Stimulated activated CD4-positive, alpha-beta T cell treated with anti-CD3 and anti-CD28 coated beads, Interleukin-2, amount 100 ng/mL, for 24 hours (primary cell): ENCODE results near the gene HRH4.

Experiments
- DNase-seq, 2 donors: peaks; one replicate each; pipeline ENCODE4 v3.0.0-alpha.2; 2020

The HRH4 gene

GRCh38 chr18:24470022-24470618, 9.7 kb downstream of the HRH4 start:
- DNase-seq = no peak

- DNase-seq = no peak
These were observed 10.4 kb downstream of the HRH4 start for GRCh38 chr18:24470805-24471204.

GRCh38 chr18:24472591-24472990, 12.2 kb downstream of the HRH4 start:
- no peak for DNase-seq

- DNase-seq = no peak
These were observed 14.0 kb downstream of the HRH4 start for GRCh38 chr18:24474406-24474805.

- no peak for DNase-seq
These were observed 15.6 kb downstream of the HRH4 start for GRCh38 chr18:24475926-24476589.

- no peak for DNase-seq
These were observed 18.9 kb downstream of the HRH4 start for GRCh38 chr18:24479371-24479770.

- no peak for DNase-seq
These were observed 22.4 kb downstream of the HRH4 start for GRCh38 chr18:24482821-24483220.

- DNase-seq = no peak
These were observed 25.2 kb downstream of the HRH4 start for GRCh38 chr18:24485681-24486080.

GRCh38 chr18:24486684-24487083, 26.2 kb downstream of the HRH4 start:
- DNase-seq = no peak

- DNase-seq = no peak
These were observed 28.5 kb downstream of the HRH4 start for GRCh38 chr18:24488824-24489493.

- DNase-seq = no peak
These were observed 30.1 kb downstream of the HRH4 start for GRCh38 chr18:24490539-24490938.

GRCh38 chr18:24491927-24492834, 31.7 kb downstream of the HRH4 start:
- DNase-seq = no peak

- DNase-seq = no peak
These were observed 34.1 kb downstream of the HRH4 start for GRCh38 chr18:24494586-24494985.

- DNase-seq = no peak
These were observed 36.8 kb downstream of the HRH4 start for GRCh38 chr18:24497031-24497754.

GRCh38 chr18:24499814-24500213, 39.4 kb downstream of the HRH4 start:
- no peak for DNase-seq

GRCh38 chr18:24500217-24500616, 39.8 kb downstream of the HRH4 start:
- no peak for DNase-seq

- DNase-seq = no peak
These were observed 40.3 kb downstream of the HRH4 start for GRCh38 chr18:24500766-24501165.

GRCh38 chr18:24502667-24503523, 42.5 kb downstream of the HRH4 start:
- no peak for DNase-seq

- no peak for DNase-seq
These were observed 44.0 kb downstream of the HRH4 start for GRCh38 chr18:24504401-24504800.

- no peak for DNase-seq
These were observed 45.7 kb downstream of the HRH4 start for GRCh38 chr18:24506175-24506574.

- DNase-seq = no peak
These were observed 49.0 kb downstream of the HRH4 start for GRCh38 chr18:24509435-24509834.

- no peak for DNase-seq
These were observed 54.0 kb downstream of the HRH4 start for GRCh38 chr18:24514439-24514838.
